HG03460 (cell line): ENCODE measurements around the gene OR8K3.

Source experiments
- ATAC-seq: cut with Tn5 transposase; IDR thresholded peaks from one replicate; pipeline ENCODE4 v1.9.1; 2021; ENCODE audit not compliant: unreplicated experiment

The OR8K3 gene

GRCh38 chr11:56314844-56315243 lies at the start of gene OR8K3:
Gene OR8K3, plus strand, starts transcription at chr11:56315144. Its CDS starts 3,163 bp downstream, at chr11:56318307.
- ATAC-seq: no peak

DNA sequence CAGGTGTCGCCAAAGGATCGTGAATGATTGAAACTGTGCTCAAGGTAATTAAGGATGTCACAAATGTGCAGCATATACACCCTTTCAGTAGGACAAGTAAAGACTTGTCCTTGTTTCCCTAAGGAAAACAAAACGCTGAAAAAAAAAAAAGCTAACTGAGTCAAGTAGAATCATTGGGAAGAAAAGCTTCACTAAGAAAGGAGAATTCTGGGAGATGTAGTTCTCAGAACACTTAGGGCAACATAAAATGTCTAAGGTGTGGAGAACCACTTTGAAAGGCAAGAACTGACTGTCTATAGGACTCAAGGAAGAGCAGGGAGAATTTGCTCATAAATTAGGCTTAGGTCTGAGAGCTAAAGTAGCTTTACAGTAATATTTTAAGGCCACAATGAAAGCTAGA lies 43.9 kb upstream of the OR8K3 start:
- no peak for ATAC-seq

GRCh38 chr11:56273854-56274253 lies 41.1 kb upstream of the OR8K3 start, which contains the start of gene OR5T1:
Gene OR5T1, plus strand, starts transcription at chr11:56274154. Its CDS starts 1,485 bp downstream, at chr11:56275639.
- no peak for ATAC-seq

- no peak for ATAC-seq
Observed at GRCh38 chr11:56292154-56292553, 22.8 kb upstream of the OR8K3 start, which contains the start of gene OR8H1. Gene OR8H1, minus strand, starts transcription at chr11:56292254. Its CDS starts 1,192 bp downstream, at chr11:56291062.

- ATAC-seq: no peak
Observed at GRCh38 chr11:56296898-56297297, 18.0 kb upstream of the OR8K3 start.

- no peak for ATAC-seq
Observed at GRCh38 chr11:56307836-56308235, 7.1 kb upstream of the OR8K3 start.

- ATAC-seq: no peak
Observed at GRCh38 chr11:56331861-56332491, 17.0 kb downstream of the OR8K3 start.

- no peak for ATAC-seq
Observed at GRCh38 chr11:56333156-56333555, 18.2 kb downstream of the OR8K3 start.

- no peak for ATAC-seq
Observed at GRCh38 chr11:56340289-56340688, 25.3 kb downstream of the OR8K3 start.

DNA sequence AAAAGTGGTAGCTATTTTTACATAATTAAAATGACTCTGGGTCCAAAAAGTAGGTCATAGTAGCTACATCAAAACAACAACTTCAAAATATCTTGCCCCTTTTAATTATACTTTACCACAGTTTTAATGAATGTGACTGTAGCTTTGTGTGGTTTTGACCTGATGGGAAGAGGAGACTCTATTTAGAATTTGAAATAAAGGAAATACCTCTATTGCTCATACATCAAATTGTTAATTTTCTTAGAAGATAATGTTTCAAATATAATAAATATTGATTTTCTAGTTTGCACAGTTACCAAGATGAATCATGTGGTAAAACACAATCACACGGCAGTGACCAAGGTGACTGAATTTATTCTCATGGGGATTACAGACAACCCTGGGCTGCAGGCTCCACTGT lies 30.8 kb downstream of the OR8K3 start, which contains the start of gene OR8K1:
Gene OR8K1 (plus strand): TSS at position 301 of the 400 bp plus-strand sequence. CDS start 0 bp downstream, at position 301.
- ATAC-seq: no peak

GRCh38 chr11:56353991-56354390 lies 39.0 kb downstream of the OR8K3 start, which contains the start of gene OR8J1:
Gene OR8J1, plus strand, starts transcription at chr11:56354291. Its CDS starts 5,956 bp downstream, at chr11:56360247.
- no peak for ATAC-seq
